Heart left ventricle (tissue), 16 donors: ENCODE results near the gene TWF2. TPM values are rescaled to one million over a fixed set of nuclear protein-coding genes. Genes with fewer than 3 reads are reported as not detected.
"Not testable (repeated sequence)": the region's sequence is repeated elsewhere in the genome, so short reads cannot be mapped to it uniquely, and the experiment has no call there.

Source experiments
- ATAC-seq, 4 donors: fragments of 200-7000 bp; cut with Tn5 transposase; one replicate each; pipeline ENCODE4 v1.9.1; 2020 to 2022; ENCODE audit warnings: moderate library complexity in 4 of 4, mild to moderate bottlenecking in 3 of 4, moderate number of reproducible peaks in 1 of 4
- DNase-seq, 5 donors: peaks; one replicate each; pipeline ENCODE4 v3.0.0-alpha.2; 2020
- H3K27ac ChIP-seq, 12 donors: fragments of 200-600 bp; sonication (generic) in 4 of 12; one replicate each; pipeline versions ENCODE4 v1.5.0 to v1.8.0; 2016 to 2022; ENCODE audit warnings: mild to moderate bottlenecking in 2 of 12
- H3K27me3 ChIP-seq, 9 donors: fragments of 200-600 bp; sonication (generic) in 2 of 9; one replicate each; pipeline versions ENCODE4 v1.5.1 to v1.8.0; 2016 to 2022; ENCODE audit warnings: mild to moderate bottlenecking in 3 of 9
- H3K36me3 ChIP-seq, 9 donors: fragments of 200-600 bp; sonication (generic) in 2 of 9; one replicate each; pipeline versions ENCODE4 v1.5.0 to v1.8.0; 2018 to 2022; ENCODE audit warnings: mild to moderate bottlenecking in 2 of 9
- H3K4me1 ChIP-seq, 12 donors: fragments of 200-600 bp; sonication (generic) in 4 of 12; one replicate each; pipeline versions ENCODE4 v1.5.0 to v1.8.0; 2016 to 2022; ENCODE audit warnings: mild to moderate bottlenecking in 3 of 12
- H3K4me3 ChIP-seq, 12 donors: fragments of 200-600 bp; sonication (generic) in 4 of 12; one replicate each; pipeline versions ENCODE4 v1.5.0 to v1.8.0; 2017 to 2022; ENCODE audit warnings: mild to moderate bottlenecking in 9 of 12, moderate library complexity in 4 of 12
- H3K9me3 ChIP-seq, 12 donors: fragments of 200-600 bp; sonication (generic) in 4 of 12; one replicate each; pipeline versions ENCODE4 v1.5.0 to v1.8.0; 2016 to 2022; ENCODE audit warnings: mild to moderate bottlenecking in 1 of 12
- CTCF ChIP-seq, 12 donors: fragments of 200-600 bp; sonication (generic) in 4 of 12; IDR thresholded peaks; one replicate each; pipeline versions ENCODE4 v1.5.0 to v1.8.0; 2018 to 2022; ENCODE audit warnings: antibody characterized with exemption in 12 of 12, mild to moderate bottlenecking in 5 of 12
- POLR2A ChIP-seq, 2 donors: fragments of 450-650 bp; IDR thresholded peaks; one replicate each; pipeline ENCODE4 v1.6.1; 2017; ENCODE audit warnings: antibody characterized with exemption in 2 of 2, mild to moderate bottlenecking in 2 of 2, moderate library complexity in 2 of 2
- WGBS, 4 donors: extraction: QIAGEN DNeasy Blood & Tissue Kit in 2 of 4; methylation state at CpG; one replicate each; pipeline versions ENCODE4 v1.1.5 to v1.1.7; 2013 to 2018; 5-methylcytosine and 5-hydroxymethylcytosine counted together
- intact Hi-C, 10 donors: fragments of 100-400 bp; cut with DNase I; formaldehyde crosslinking; loops; one replicate each; pipeline versions ENCODE4 v1.11.1 to v1.14.2; 2022
- long read RNA-seq, 3 donors: library from polyadenylated mRNA; unstranded; transcript quantifications; one replicate each; pipeline ENCODE4 v2.0.0, GENCODE V29; 2020 to 2021
- polyA plus RNA-seq, 2 donors: library from polyadenylated mRNA; stranded (reverse); fragments of 200-250 nt; gene quantifications; one replicate each; pipeline ENCODE4 v1.2.3, GENCODE V29; 2013
- total RNA-seq, 9 donors: library from RNA; depleted of rRNA in 2 of 9; stranded (reverse); fragments of >200 nt in 2 of 9; fragmentation: NEBNext Ultra II Directional in 3 of 9; extraction: Animal tissue kit (Norgen Biotek cat#: 25700) in 3 of 9; gene quantifications; one replicate each; pipeline versions ENCODE4 v1.1.0 to v1.2.4, GENCODE V29; 2016 to 2023
- donor health status: ischemic (EF 13 %, LVEDD 7.1; RV severe dilation, severe dysfunction).
- donor health status: healthy with polysubstance abuse.
- donor health status: DM: no; HTN: yes; CAD: no.
- donor health status: DM: no; HTN: no; CAD: no.
- donor health status: ischemic (EF 25% LVEDD 6.9; RV normal size, moderate dysfunction).
- donor health status: ischemic (EF 25% LVEDD 5.7; RV mildly dilated, moderate dysfunction).
- donor health status: healthy.
- donor health status: DM: yes; HTN: yes; CAD: no.
- donor health status: ischemic (EF 35%, LVEDD 5.7; RV mildly dilated, moderate dysfunction).
- donor health status: nonischemic (EF 11% LVEDD 7.7; RV severe dilation, severe dysfunction).
- donor health status: DM: yes; HTN: yes; CAD: no.
- donor health status: PGD.
- donor health status: ischemic (EF 29% LVEDD 5.4; RV normal size, mild dysfunction).
- donor health status: nonischemic (EF 23%, LVEDD 6.1; RV moderate dilation, normal function).

The TWF2 gene
- total RNA-seq (100 to 1,000 TPM in 7 of 9 donors, 10 to 100 TPM in 2; 62.9 to 133 (median 117) TPM), polyA plus RNA-seq (100 to 1,000 TPM in 1 of 2 donors, 10 to 100 TPM in 1; 45.8 to 109 TPM)
- long read RNA-seq, donor 1, transcript TWF2-201 (9 exons, 1,718 nt): major isoform, 54 of 205 reads
- long read RNA-seq, donor 1, partial matches to known transcripts: 141 of 205 reads
- long read RNA-seq, donor 1, other reads (novel, unspliced or antisense): 10 of 205 reads
- long read RNA-seq, donor 2, transcript TWF2-201 (9 exons, 1,718 nt): major isoform, 365 of 611 reads
- long read RNA-seq, donor 2, partial matches to known transcripts: 231 of 611 reads
- long read RNA-seq, donor 2, other reads (novel, unspliced or antisense): 15 of 611 reads
- long read RNA-seq, donor 3, transcript TWF2-201 (9 exons, 1,718 nt): major isoform, 55 of 103 reads
- long read RNA-seq, donor 3, partial matches to known transcripts: 40 of 103 reads
- long read RNA-seq, donor 3, other reads (novel, unspliced or antisense): 8 of 103 reads

GRCh38 chr3:52238761-52239701 is at the start of gene TWF2:
TSS of gene TWF2 (minus strand) at chr3:52239158. CDS start at chr3:52239016, 142 bp downstream.
- peak within 1 kb of the TSS; percentile 66 to 97 (median 91) for H3K27ac ChIP-seq
- H3K36me3 ChIP-seq: peaks cover 0 to 14% (median 0%) of the 10 kb centered on the region in 9 donors
- peak; percentile 33 to 86 (median 77) for ATAC-seq
- H3K27me3 ChIP-seq: no peaks in the 10 kb centered on the region
- intact Hi-C loops: loop anchor here (2.0 to 10.0 kb wide), 5 partner anchors 33 to 166 kb away; partner anchors contain the start of gene WDR82 (in 8 of the 10)
- no peaks in the 10 kb centered on the region for H3K9me3 ChIP-seq
- TF ChIP-seq CTCF (IDR thresholded peaks at IDR 0.05) (peak; percentile 24 to 66 (median 41)), POLR2A (IDR thresholded peaks at IDR 0.05) (peak in 1 of 2 donors; percentile 88)
- H3K4me3 ChIP-seq: peak within 1 kb of the TSS; percentile 79 to 99 (median 96)
- peak; percentile 85 to 92 (median 88) for DNase-seq
- WGBS, 4 donors: 0 to 2% (median 1%) methylated on average over 65 to 92 of the region's 92 CpGs
- peaks cover 10 to 75% (median 45%) of the 10 kb centered on the region in 12 donors for H3K4me1 ChIP-seq

GRCh38 chr3:52288674-52289073 is 49.7 kb upstream of the TWF2 start:
- H3K27me3 ChIP-seq: no peaks in the 10 kb centered on the region
- DNase-seq (no peak), ATAC-seq (no peak)
- 88 to 91% (median 91%) methylated on average over 6 of the region's 6 CpGs for WGBS, 4 donors
- H3K9me3 ChIP-seq: no peaks in the 10 kb centered on the region
- H3K36me3 ChIP-seq: peaks cover 0 to 41% (median 16%) of the 10 kb centered on the region in 9 donors
- intact Hi-C loops: loop anchor here in 4 of 10 donors (2.0 to 10.0 kb wide), 4 partner anchors 50 to 294 kb away; partner anchors contain the start of gene RPL29 (in 1 of the 4)
- TF ChIP-seq POLR2A (IDR thresholded peaks at IDR 0.05): no peak
- no peak for TF ChIP-seq CTCF (IDR thresholded peaks at IDR 0.05)
- H3K27ac ChIP-seq: peak overlapping the region in 7 of 12 donors; percentile 96 to 100 (median 99)
- H3K4me3 ChIP-seq: peak overlapping the region in 11 of 12 donors; percentile 55 to 96 (median 85)
- H3K4me1 ChIP-seq: peaks cover 0 to 25% (median 12%) of the 10 kb centered on the region in 12 donors

- Histone ChIP-seq H3K27me3 (no peaks in the 10 kb centered on the region), H3K27ac (peak overlapping the region in 11 of 12 donors; percentile 93 to 100 (median 99)), H3K9me3 (no peaks in the 10 kb centered on the region), H3K36me3 (peaks cover 0 to 35% (median 9%) of the 10 kb centered on the region in 9 donors), H3K4me3 (peak overlapping the region in 11 of 12 donors; percentile 55 to 96 (median 85)), H3K4me1 (peaks cover 0 to 43% (median 13%) of the 10 kb centered on the region in 12 donors)
- 73 to 82% (median 77%) methylated on average over 8 of the region's 8 CpGs for WGBS, 4 donors
- intact Hi-C loops: loop anchor here in 3 of 10 donors (5.0 to 10.0 kb wide), 3 partner anchors 54 to 292 kb away; partner anchors contain the start of gene RPL29 (in 1 of the 3)
- peak in 1 of 4 donors; percentile 1 for ATAC-seq
- DNase-seq: no peak
- TF ChIP-seq CTCF (IDR thresholded peaks at IDR 0.05) (no peak), POLR2A (IDR thresholded peaks at IDR 0.05) (no peak)
Measured at GRCh38 chr3:52286777-52287110, 47.8 kb upstream of the TWF2 start.

- intact Hi-C loops: loop anchor here in 2 of 10 donors (10.0 kb wide), 2 partner anchors 121 to 289 kb away; partner anchors contain the start of gene RPL29 (in 1 of the 2)
- not testable (repeated sequence) for DNase-seq
Measured at GRCh38 chr3:52284051-52284450, 45.1 kb upstream of the TWF2 start.

More at GRCh38 chr3:52284051-52284450, 45.1 kb upstream of the TWF2 start:
- H3K27ac ChIP-seq, ATAC-seq, H3K27me3 ChIP-seq, H3K4me3 ChIP-seq, H3K9me3 ChIP-seq: not testable (repeated sequence)
- WGBS, 4 donors: 90 to 98% (median 92%) methylated on average over 4 of the region's 4 CpGs
- Histone ChIP-seq H3K4me1 (peaks cover 0 to 63% (median 26%) of the 10 kb centered on the region in 12 donors), H3K36me3 (peaks cover 0 to 20% (median 7%) of the 10 kb centered on the region in 9 donors)
